PC-3 (cell line): Measurements from ENCODE around the gene SPDYE6. TPM values are rescaled to one million over a fixed set of nuclear protein-coding genes. Genes with fewer than 3 reads are reported as not detected.
"Not testable (repeated sequence)": the region's sequence is repeated elsewhere in the genome, so short reads cannot be mapped to it uniquely, and the experiment has no call there.

Experiments used
- ATAC-seq: fragments of 200-7000 bp; cut with Tn5 transposase; 2 replicates; pipeline ENCODE4 v1.9.1; 2020; ENCODE audit warnings: mild to moderate bottlenecking, moderate library complexity
- Bru-seq: library from RNA; stranded (reverse); fragments of 400-500 nt; gene quantifications from one replicate; lab custom pipeline; 2021; lab: Mats Ljungman, UMichigan
- BruChase-seq, 2 experiments: library from RNA; stranded (reverse); fragments of 400-500 nt; gene quantifications; one replicate each; lab custom pipeline; 2021; lab: Mats Ljungman, UMichigan
- BruUV-seq: library from RNA; stranded (reverse); fragments of 400-500 nt; replicated peaks from 2 replicates; lab custom pipeline; 2021; lab: Mats Ljungman, UMichigan
- CTCF ChIA-PET: fragments of 300-600 bp; sonication (Branson Sonifier 250); formaldehyde crosslinking; loops from one replicate; lab custom pipeline; 2022; ENCODE audit warnings: antibody characterized with exemption; lab: Charles Lee
- POLR2A ChIA-PET: fragments of 300-600 bp; sonication (Branson Sonifier 250); formaldehyde crosslinking; loops from one replicate; lab custom pipeline; 2022; ENCODE audit warnings: antibody characterized with exemption; ENCODE audit not compliant: unreplicated experiment; lab: Charles Lee
- DNase-seq: peaks from one replicate; pipeline ENCODE4 v3.0.0-alpha.2; 2015
- H2AFZ ChIP-seq: fragments of 300-600 bp; sonication (generic); 2 replicates; pipeline ENCODE4 v1.6.0; 2016; ENCODE audit warnings: antibody characterized with exemption, low read length
- H3F3A ChIP-seq: fragments of 300-600 bp; sonication (generic); one replicate; pipeline ENCODE4 v1.6.0; 2017; ENCODE audit warnings: antibody characterized with exemption, low read length, control low read depth, mild to moderate bottlenecking; ENCODE audit not compliant: unreplicated experiment
- H3K27ac ChIP-seq: fragments of 300-600 bp; sonication (generic); 2 replicates; pipeline ENCODE4 v1.5.1; 2016; ENCODE audit warnings: mild to moderate bottlenecking, low read length
- H3K27me3 ChIP-seq: fragments of 300-600 bp; sonication (generic); 2 replicates; pipeline ENCODE4 v1.6.1; 2016; ENCODE audit warnings: low read length, mixed read lengths
- H3K36me3 ChIP-seq: fragments of 300-600 bp; sonication (generic); 2 replicates; pipeline ENCODE4 v1.6.1; 2016; ENCODE audit warnings: low read depth, mixed run types, low read length, mixed read lengths
- H3K4me1 ChIP-seq: fragments of 300-600 bp; sonication (generic); 2 replicates; pipeline ENCODE4 v1.5.1; 2016; ENCODE audit warnings: low read length; ENCODE audit not compliant: insufficient read depth
- H3K4me2 ChIP-seq: fragments of 300-600 bp; sonication (generic); 2 replicates; pipeline ENCODE4 v1.6.0; 2016; ENCODE audit warnings: low read length
- H3K4me3 ChIP-seq: fragments of 300-600 bp; sonication (generic); 2 replicates; pipeline ENCODE4 v1.5.1; 2016; ENCODE audit warnings: mild to moderate bottlenecking, low read length, mixed read lengths
- H3K79me2 ChIP-seq: fragments of 300-600 bp; sonication (generic); 2 replicates; pipeline ENCODE4 v1.6.1; 2017; ENCODE audit warnings: low read length, mixed read lengths
- H3K9ac ChIP-seq: fragments of 300-600 bp; sonication (generic); 2 replicates; pipeline ENCODE4 v1.6.0; 2016; ENCODE audit warnings: mild to moderate bottlenecking, low read length
- H3K9me2 ChIP-seq: fragments of 300-600 bp; sonication (generic); replicated peaks from 2 replicates; pipeline ENCODE4 v1.6.1; 2016; ENCODE audit warnings: mixed run types, low read length, mixed read lengths
- H3K9me3 ChIP-seq: fragments of 300-600 bp; sonication (generic); 2 replicates; pipeline ENCODE4 v1.6.1; 2016; ENCODE audit warnings: low read length, mixed read lengths
- H4K20me1 ChIP-seq: fragments of 300-600 bp; sonication (generic); 2 replicates; pipeline ENCODE4 v1.6.1; 2016; ENCODE audit warnings: low read length, mixed read lengths
- CTCF ChIP-seq: fragments of 300-600 bp; sonication (generic); conservative IDR thresholded peaks from 2 replicates; pipeline ENCODE4 v1.5.1; 2017; ENCODE audit warnings: antibody characterized with exemption, low read depth, mild to moderate bottlenecking, low read length
- EZH2 ChIP-seq: fragments of 300-600 bp; sonication (generic); IDR thresholded peaks from one replicate; pipeline ENCODE4 v1.6.1; 2017; ENCODE audit warnings: antibody characterized with exemption, mild to moderate bottlenecking, low read length; ENCODE audit not compliant: unreplicated experiment
- EZH2phosphoT487 ChIP-seq: fragments of 300-600 bp; sonication (generic); IDR thresholded peaks from 2 replicates; pipeline ENCODE4 v1.6.1; 2018; ENCODE audit warnings: mild to moderate bottlenecking, antibody characterized with exemption, low read length, borderline replicate concordance
- intact Hi-C: fragments of 100-400 bp; cut with micrococcal nuclease; formaldehyde crosslinking; loops from 2 replicates; pipeline ENCODE4 v1.9.0; 2023
- long read RNA-seq: library from polyadenylated mRNA; unstranded; transcript quantifications from one replicate; pipeline ENCODE4 v2.0.0, GENCODE V29; 2021; ENCODE audit not compliant: unreplicated experiment
- total RNA-seq: library from RNA; depleted of rRNA; stranded (reverse); fragments of >200 nt; gene quantifications from 2 replicates; pipeline ENCODE4 v1.2.3, GENCODE V29; 2014; rRNA removed

The SPDYE6 gene
- total RNA-seq (not detected in 2 replicates), Bru-seq, nascent RNA (not detected), BruChase-seq, experiment 1, labeled RNA remaining after a 6-hour chase (not detected), BruChase-seq, experiment 2, labeled RNA remaining after a 2-hour chase (percentile 4 among the genes with signal in this experiment)
- long read RNA-seq, partial matches to known transcripts, result 0 of 8 reads
- long read RNA-seq, other reads (novel, unspliced or antisense), result 8 of 8 reads

GRCh38 chr7:102356344-102356743 is at the start of gene SPDYE6:
Gene SPDYE6 (minus strand): TSS chr7:102356444. CDS start chr7:102356023, 421 bp downstream.
- H3F3A ChIP-seq, DNase-seq, ATAC-seq, H3K79me2 ChIP-seq, H3K27me3 ChIP-seq, H3K36me3 ChIP-seq, H2AFZ ChIP-seq, BruUV-seq, H3K27ac ChIP-seq, H3K4me1 ChIP-seq, H4K20me1 ChIP-seq, POLR2A ChIA-PET, intact Hi-C loops, H3K9ac ChIP-seq, H3K4me3 ChIP-seq, H3K9me3 ChIP-seq, CTCF ChIA-PET, H3K9me2 ChIP-seq, H3K4me2 ChIP-seq: not testable (repeated sequence)

GRCh38 chr7:102404862-102405188 is 48.6 kb upstream of the SPDYE6 start:
- H3K9me2 ChIP-seq, H3K4me2 ChIP-seq, BruUV-seq, H3F3A ChIP-seq, H4K20me1 ChIP-seq, H3K9ac ChIP-seq, POLR2A ChIA-PET, H3K79me2 ChIP-seq, H3K9me3 ChIP-seq, H3K27me3 ChIP-seq, H3K27ac ChIP-seq, H3K4me1 ChIP-seq, DNase-seq, H2AFZ ChIP-seq, H3K4me3 ChIP-seq, ATAC-seq: not testable (repeated sequence)
- peaks cover 40% of the 10 kb centered on the region for H3K36me3 ChIP-seq
- CTCF ChIA-PET, result interaction anchor here (0.7 to 1.1 kb wide), 3 partner anchors 45 to 61 kb away, joined by 3 to 4 read pairs (median 3); no protein-coding TSS in a partner anchor
- intact Hi-C loops, result loop anchor here (2.0 kb wide), 1 partner anchor 60 kb away; the partner anchor contains the start of genes ALKBH4 and LRWD1

GRCh38 chr7:102404005-102404861 is 48.0 kb upstream of the SPDYE6 start:
- CTCF ChIA-PET, result interaction anchor here (0.7 to 1.1 kb wide), 3 partner anchors 46 to 61 kb away, joined by 3 to 4 read pairs (median 3); no protein-coding TSS in a partner anchor
- Histone ChIP-seq H3F3A (no peaks in the 10 kb centered on the region), H3K4me1 (no peaks in the 10 kb centered on the region), H3K27me3 (no peaks in the 10 kb centered on the region), H3K9me2 (no peaks in the 10 kb centered on the region), H3K9me3 (no peaks in the 10 kb centered on the region), H3K79me2 (no peaks in the 10 kb centered on the region), H3K4me2 (no peak overlapping the region), H3K27ac (no peak overlapping the region), H2AFZ (no peak overlapping the region), H4K20me1 (no peaks in the 10 kb centered on the region), H3K9ac (no peak overlapping the region), H3K4me3 (no peak overlapping the region), H3K36me3 (peaks cover 40% of the 10 kb centered on the region)
- DNase-seq (peak; percentile 59), ATAC-seq (peak; percentile 98)
- BruUV-seq, result no TSS peak
- TF ChIP-seq EZH2phosphoT487, result no peak
- TF ChIP-seq CTCF, result peak; percentile 57
- TF ChIP-seq EZH2, result no peak
- POLR2A ChIA-PET, result interaction anchor here (0.6 kb wide), 1 partner anchor 61 kb away, joined by 5 read pairs; no protein-coding TSS in a partner anchor
- intact Hi-C loops, result loop anchor here (2.0 kb wide), 1 partner anchor 61 kb away; the partner anchor contains the start of genes ALKBH4 and LRWD1
